HFF-Myc (cell line): ENCODE results near the gene C10orf95.

ENCODE experiments used
- DNase-seq: peaks from one replicate; pipeline ENCODE4 v3.0.0-alpha.2; 2011; ENCODE audit warnings: low read depth; ENCODE audit errors: extremely low read depth
- H3K4me3 ChIP-seq: replicated peaks from 2 replicates; pipeline ENCODE4 v1.5.1; 2011; ENCODE audit warnings: low read depth, mild to moderate bottlenecking, control low read depth, low read length
- CTCF ChIP-seq: IDR thresholded peaks from 2 replicates; pipeline ENCODE4 v1.5.1; 2012; ENCODE audit warnings: mild to moderate bottlenecking, low read depth, low read length, control low read depth; ENCODE audit errors: missing control alignments

Gene C10orf95

GRCh38 chr10:102421757-102422512, 29.4 kb downstream of the C10orf95 start:
- no peak for DNase-seq
- TF ChIP-seq CTCF = no peak
- peak overlapping the region; percentile 91 for H3K4me3 ChIP-seq

DNA sequence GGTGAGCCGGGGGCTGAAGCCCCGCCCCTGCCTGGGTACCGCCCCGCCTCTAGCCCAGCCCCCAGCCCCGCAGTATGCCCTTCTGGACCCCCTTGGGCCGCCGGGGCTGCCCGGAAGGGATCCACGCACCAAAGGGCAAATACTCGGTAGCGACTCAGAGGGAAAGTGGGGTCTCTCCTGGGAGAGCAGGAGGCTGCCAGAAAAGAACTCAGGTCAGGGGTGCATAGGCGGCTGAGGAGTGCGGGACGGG, 29.9 kb downstream of the C10orf95 start:
- peak overlapping the region; percentile 91 for H3K4me3 ChIP-seq
- no peak for TF ChIP-seq CTCF
- no peak for DNase-seq

- peak within 1 kb of the TSS; percentile 91 for H3K4me3 ChIP-seq
- no peak for TF ChIP-seq CTCF
- peak; percentile 94 for DNase-seq
Measured at GRCh38 chr10:102420714-102421506, 30.4 kb downstream of the C10orf95 start, which contains the start of gene FBXL15. Gene FBXL15 (plus strand): TSS chr10:102420836. CDS start chr10:102421130, 294 bp downstream.

- DNase-seq = no peak
- no peak for TF ChIP-seq CTCF
- peak overlapping the region; percentile 91 for H3K4me3 ChIP-seq
Measured at GRCh38 chr10:102420181-102420713, 31.1 kb downstream of the C10orf95 start.

DNA sequence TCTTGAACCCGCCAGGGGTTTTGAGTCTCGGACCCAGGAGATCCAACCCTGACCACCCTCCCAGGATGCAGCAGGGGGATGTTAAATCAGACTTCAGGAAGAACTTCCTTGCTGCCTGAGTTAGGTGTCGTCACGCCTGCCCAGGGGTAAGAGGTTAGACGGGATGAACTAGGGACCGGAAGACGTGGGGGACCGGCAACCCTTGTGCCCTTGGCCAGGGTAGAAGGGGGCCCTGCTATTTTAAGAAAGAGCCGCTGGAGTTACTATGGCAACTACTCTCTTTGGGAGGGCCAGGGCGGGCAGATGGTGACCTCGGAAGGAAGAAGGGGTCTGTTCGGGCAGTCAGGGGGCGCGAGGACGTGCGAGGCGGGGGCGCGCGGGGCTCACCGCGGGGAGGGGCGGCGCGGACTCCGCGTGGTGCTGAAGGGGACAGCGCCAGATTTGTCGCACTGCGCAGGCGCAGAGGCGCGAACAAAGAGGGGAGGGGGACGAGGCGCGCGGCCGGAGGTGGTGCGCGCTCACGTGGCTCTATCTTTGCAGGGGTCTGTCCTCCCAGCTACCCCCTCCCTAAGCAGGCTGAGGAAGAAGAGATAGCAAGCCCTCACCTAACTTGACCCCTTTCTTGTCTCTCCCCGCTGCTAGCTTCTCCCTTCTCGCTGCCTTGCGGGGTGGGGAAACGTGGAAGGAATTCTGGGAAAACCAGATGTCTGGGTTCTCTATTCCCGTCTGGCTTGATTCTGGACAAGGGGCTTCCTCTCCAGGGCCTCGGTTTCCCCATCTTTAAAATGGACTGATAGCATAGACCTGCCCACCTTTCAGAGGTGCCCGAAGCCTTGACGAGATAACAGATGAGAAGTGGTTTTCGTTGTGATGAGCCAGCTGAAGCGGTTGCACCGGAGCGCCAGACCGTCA, 31.8 kb downstream of the C10orf95 start:
- TF ChIP-seq CTCF = no peak
- peak overlapping the region; percentile 91 for H3K4me3 ChIP-seq
- no peak for DNase-seq

GRCh38 chr10:102418622-102419268, 32.6 kb downstream of the C10orf95 start, which contains the start of gene PSD:
Gene PSD (minus strand): TSS chr10:102418785. CDS start chr10:102417038, 1,747 bp downstream.
- no peak for DNase-seq
- H3K4me3 ChIP-seq = peak within 1 kb of the TSS; percentile 91
- no peak for TF ChIP-seq CTCF
